GM21786 (cell line): Measurements from ENCODE around the gene RBPMS2.
A peak's percentile ranks its signal among the peaks of the same experiment; 100 is the strongest.
"Not testable (repeated sequence)": the region's sequence is repeated elsewhere in the genome, so short reads cannot be mapped to it uniquely, and the experiment has no call there.

Experiments used
- ATAC-seq: cut with Tn5 transposase; IDR thresholded peaks from one replicate; pipeline ENCODE4 v1.9.1; 2021; ENCODE audit not compliant: unreplicated experiment

RBPMS2 gene

DNA sequence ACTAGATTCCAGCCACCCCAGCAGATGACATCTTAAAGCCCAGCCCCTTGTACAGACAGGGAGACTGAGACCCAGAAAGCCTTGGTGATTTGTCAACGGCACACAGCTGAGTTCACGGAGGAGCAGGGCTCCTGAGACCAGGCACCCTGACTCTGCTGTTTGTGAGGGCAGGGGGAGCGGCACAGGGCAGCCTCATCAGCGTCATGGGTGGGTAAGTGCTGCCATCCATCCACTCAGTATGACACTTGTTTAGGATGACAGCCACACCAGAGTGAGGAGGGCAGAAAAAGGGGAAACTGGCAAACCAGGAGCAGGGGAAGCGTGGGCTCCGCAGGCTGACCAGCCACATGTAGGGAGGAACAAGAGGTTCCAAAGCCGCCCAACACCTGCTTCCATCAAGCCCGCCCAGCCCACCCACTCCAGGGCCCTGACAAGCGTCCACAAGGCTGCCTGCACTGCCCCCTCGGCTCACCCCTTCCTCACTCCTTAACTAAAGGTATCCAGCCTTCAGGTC, 19.9 kb downstream of the RBPMS2 start:
- no peak for ATAC-seq

- ATAC-seq = peak; percentile 52
Observed at GRCh38 chr15:64754663-64755426, 20.5 kb downstream of the RBPMS2 start.

- no peak for ATAC-seq
Observed at GRCh38 chr15:64753480-64754185, 21.8 kb downstream of the RBPMS2 start.

DNA sequence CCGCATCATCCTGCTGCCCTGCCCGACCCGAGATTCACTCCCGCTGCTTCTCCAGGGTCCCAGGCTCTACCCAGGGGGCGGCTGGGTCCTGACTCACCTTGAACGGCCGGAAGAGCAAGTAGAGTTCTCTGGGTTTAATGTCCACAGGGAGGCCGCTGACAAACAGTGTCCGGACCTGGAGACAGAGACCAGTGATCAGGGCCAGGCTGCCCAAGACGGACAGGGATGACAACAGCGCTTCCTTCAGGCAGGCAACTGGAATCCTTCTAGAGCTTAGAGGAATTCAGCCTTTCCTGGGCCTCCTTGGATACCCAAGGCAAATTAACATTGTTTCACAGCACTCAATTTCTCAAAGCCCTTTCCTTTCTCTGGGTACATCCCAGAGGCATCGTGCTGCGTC, 23.9 kb downstream of the RBPMS2 start:
- ATAC-seq = no peak

GRCh38 chr15:64749999-64750657, 25.3 kb downstream of the RBPMS2 start:
- no peak for ATAC-seq

DNA sequence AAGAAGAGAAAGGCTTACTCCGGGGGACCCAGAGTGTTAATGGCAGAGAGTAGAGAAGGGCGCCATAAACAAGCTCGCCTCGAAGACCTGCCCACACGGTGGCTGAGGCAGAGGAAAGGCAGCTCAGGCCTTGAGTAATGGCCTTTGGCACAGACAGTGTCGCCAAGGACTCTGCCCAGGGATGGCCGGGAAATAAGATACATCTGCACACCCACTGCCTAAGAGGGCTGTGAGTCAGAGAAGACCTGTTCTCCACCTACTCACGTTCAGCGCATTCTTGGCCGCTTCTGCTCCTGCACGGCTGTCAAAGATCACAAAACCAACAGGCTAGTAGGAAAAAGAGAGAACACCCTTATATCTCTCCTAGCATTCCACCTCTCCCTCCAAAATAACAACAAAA, 26.2 kb downstream of the RBPMS2 start:
- ATAC-seq = no peak

DNA sequence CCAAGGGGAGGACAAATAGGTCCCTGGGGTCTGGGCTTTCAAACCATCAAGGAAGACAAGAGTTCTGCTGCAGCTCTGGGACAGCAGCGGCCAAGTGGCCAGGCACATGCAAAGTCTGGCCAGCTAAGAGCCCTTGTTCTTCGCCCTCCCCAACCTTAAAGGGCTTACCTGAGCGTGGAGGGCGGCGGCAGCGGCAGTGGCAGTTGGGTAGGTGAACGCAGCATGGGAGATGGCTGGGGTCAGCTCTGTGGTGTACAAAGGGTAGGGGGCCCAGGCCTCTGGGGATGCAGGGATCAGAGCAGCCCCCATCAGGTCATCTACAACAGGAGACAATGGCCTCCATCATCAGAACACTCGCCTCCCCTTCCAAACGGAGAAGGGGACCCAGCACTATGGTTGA, 27.1 kb downstream of the RBPMS2 start:
- no peak for ATAC-seq

DNA sequence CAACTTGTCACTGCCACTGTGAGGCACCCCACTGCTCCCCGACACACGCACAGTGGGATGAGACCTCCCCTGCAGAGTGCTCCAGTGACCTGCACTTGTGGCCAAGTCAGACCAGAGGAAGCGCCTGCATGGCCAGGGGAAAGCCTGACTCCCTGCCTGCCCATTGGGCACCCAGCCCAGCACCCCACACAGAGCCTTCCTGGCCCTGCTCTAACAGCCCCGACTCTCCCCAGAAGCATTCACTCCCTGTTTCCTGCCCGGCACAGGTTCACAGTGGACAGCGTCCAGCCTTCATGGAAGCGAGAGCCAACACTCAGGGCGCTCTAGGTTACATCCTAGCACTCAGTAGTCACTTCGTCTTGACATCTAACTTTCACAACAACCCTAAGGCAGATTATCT, 27.8 kb downstream of the RBPMS2 start:
- ATAC-seq = no peak

GRCh38 chr15:64746921-64747320, 28.5 kb downstream of the RBPMS2 start:
- ATAC-seq = no peak

DNA sequence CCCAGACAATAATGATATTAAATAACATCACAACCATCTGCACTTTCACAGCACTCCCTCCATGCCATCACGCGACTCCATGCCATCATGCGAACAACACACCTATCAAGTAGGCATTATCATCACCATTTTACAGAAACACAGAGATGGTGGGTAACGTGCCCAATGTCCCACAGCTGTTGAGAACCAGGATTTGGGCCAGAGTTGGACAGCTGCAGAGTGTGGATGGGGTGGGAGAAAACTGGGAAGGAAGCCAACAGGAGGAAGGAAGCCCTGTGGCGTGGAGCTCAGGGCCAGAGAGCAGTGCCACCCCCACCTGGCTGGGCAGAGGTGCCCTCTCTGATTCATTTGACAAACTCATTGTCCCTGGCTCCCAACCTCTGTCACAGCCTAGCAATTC, 29.0 kb downstream of the RBPMS2 start:
- no peak for ATAC-seq

DNA sequence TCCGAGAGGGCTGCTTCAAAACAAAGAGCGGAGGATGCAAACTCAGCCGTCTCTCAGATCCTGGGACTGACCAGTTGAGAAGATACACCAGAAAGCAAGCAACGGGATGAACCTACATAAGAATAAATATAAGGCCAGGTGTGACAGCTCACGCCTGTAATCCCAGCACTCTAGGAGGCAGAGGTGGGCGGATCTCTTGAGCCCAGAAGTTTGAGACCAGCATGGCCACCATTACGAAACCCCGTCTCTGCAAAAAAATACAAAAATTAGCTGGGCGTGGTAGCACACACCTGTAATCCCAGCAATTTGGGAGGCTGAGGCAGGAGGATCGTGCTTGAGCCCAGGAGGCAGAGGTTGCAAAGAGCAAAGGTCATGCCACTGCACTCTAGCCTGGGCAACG, 31.7 kb downstream of the RBPMS2 start:
- ATAC-seq = no peak

DNA sequence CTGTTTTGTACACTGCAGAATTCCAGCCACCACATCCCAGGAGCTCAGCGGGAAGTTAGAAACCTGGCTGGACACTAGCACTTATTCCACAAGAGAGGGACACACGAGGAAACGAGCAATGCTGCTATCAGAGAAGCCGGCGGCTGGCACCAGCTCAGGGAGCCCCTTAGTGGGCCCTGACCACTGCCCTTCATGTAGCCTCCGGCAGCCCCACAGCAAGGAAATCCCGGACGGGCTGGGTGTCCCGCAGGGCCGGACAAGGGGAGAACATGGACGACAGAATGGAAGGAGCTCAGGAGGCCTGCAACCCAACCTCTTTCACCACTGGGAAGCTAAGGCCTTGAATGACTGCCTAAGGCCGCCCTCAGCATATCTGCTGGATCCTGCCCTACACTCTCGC, 32.5 kb downstream of the RBPMS2 start:
- ATAC-seq = no peak

DNA sequence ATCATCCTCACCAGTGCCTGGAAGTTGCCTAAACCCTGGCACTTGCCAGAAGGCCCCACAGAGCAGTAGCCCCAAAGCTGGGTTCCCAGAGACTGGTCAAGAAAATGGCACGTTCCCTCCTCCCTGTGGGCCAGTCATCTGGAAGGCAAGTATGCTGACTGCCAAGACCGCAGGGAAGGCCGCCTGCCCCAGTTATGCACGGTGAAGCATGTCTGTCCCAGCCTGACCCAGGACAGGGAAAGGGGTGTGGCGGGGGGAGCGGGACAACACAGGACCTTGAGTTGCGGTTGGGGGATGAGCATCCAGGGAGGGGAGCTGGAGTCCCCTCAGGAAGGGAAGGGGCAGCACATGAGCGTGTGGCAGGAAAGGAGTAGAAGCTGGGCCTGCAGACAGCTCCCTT, 33.0 kb downstream of the RBPMS2 start:
- ATAC-seq = no peak

- ATAC-seq = not testable (repeated sequence)
Observed at GRCh38 chr15:64741708-64742107, 33.7 kb downstream of the RBPMS2 start.

- no peak for ATAC-seq
Observed at GRCh38 chr15:64740311-64741170, 34.8 kb downstream of the RBPMS2 start.

- ATAC-seq = no peak
Observed at GRCh38 chr15:64739577-64740143, 35.7 kb downstream of the RBPMS2 start.

DNA sequence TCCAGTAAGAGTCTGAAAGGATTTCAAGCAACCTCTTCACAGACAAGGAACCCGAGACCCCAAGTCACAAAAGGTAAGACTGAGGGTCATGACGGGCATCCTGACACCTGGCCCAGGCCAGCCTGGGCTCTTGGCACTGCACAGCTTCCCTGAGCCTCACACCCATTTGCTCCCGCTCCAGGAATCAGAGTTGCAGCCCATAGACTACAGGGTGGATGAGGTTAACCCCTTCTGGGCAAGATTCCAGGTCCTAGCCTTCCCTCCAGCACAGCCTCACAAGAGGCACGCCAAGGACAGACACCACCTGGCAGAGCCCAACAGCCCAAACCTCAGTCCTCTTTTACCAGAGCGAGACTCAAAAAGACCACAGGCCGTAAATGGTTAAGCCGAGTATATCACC, 36.2 kb downstream of the RBPMS2 start:
- ATAC-seq = no peak

DNA sequence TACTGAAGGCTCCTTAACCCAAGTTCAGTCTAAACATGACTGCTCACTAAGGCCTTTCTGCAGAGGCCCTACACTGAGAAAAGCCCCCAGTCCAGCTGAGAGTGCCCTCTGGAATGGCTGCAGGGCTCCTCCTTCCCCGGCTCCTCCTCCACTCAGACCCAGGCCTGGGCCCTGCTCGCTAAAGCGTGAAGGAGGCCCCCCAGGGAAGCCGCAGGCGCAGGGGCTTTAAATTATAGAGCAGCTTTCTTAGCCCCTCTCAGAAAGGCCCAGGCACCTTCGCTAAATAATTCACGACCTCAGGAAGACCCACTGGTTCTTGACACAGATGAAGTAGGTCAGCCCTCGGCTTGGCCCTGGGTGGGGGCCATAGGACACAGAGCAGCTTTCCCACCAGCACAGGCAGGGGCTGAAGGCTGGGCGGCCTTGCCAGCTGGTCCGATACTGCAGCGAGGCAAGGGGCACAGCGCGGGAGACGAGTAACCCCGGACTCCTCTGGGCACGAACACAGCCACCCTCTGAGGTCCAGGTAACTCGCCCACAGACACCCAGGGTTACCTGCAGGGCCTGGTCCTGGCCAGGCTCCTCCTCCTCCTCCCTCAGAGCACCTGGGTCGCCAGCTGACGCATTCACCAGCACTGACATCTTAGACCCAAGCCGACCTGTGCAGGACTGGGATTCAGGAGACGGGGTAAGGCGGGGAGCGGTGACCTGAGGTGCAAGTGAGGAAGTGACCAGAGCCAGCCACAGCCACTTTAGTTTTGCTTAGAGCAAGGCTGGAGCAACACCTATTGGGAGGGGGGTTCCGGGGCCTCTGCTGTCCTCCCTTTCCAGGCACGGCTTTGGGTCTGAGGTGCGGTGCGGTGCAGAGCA, 36.9 kb downstream of the RBPMS2 start:
- no peak for ATAC-seq

DNA sequence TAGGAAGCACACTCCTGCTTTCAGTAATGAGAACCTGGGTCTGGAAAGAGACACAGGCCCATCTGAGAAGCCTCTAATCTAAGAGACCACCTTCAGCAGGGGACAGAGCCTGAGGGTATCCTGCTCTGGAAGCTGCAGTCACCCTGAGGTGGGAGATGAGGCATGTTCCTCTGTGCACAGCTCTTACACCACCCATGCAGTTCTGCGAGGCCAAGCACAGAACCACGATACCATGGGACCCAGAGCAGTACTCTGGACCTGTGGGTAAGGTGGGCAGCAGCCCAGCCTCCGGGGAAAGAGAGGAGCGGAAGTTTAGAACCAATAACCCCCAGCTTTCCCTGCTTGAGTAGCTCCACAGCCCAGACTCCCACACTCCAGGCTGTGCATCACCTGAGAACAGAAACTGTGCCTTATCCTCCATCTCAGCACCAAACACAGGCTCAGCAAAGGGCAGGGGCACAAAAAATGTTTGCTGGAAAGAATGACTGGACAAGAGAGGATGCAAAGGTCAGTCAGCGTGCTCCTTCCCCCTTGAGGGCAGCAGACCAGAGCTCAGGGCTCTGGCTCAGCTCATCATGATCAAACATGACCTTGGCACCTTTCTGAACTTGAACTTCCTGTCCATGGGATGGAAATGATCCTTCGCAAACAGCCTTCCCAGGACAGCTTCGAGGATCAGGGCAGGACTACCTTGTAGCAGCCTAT, 43.1 kb downstream of the RBPMS2 start:
- ATAC-seq = no peak
